Body of pancreas (tissue), 4 donors: ENCODE results near the gene CYP19A1.

Source experiments
- CTCF ChIP-seq, 7 experiments: fragments of 450-650 bp in 4 of 7; fragments of 200-600 bp in 3 of 7; sonication (generic) in 3 of 7; IDR thresholded peaks; one replicate each; pipeline ENCODE4 v1.5.1; 2016 to 2019; ENCODE audit warnings: antibody characterized with exemption in 7 of 7
- POLR2A ChIP-seq, 3 donors: fragments of 450-650 bp; IDR thresholded peaks; one replicate each; pipeline ENCODE4 v1.6.1; 2016; ENCODE audit warnings: antibody characterized with exemption in 3 of 3, mild to moderate bottlenecking in 2 of 3

DNA sequence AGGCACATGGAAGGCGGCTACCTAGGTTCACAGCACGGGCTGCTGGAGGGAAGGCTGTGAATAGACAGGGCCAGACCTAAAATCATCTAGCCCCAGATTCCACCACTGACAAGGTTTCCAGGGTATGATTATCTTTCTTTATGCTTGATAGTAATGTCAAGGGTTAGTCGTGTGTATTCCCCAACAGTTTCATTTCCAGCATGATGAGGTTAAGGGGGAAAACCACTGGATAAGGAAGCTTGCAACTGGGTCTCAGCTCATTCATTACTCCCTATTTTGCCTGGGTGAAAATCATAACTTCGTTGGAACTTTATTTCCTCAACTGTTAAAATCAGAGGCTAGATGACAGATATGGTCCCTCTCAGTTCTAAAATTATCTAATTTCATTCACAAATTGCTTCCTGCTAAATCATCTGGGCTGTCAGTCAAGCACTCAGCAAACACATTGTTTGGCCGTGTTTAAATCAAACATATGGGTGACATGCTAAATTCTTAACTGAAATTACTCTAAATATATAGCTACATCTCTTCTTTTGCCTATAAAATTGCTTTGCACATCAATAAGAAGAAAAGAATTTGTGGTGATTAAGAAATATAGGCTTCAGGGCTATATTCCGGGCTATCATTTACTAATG lies 111.7 kb downstream of the CYP19A1 start:
- TF ChIP-seq CTCF (IDR thresholded peaks at IDR 0.05) (no peak), POLR2A (IDR thresholded peaks at IDR 0.05) (no peak)
